HG02840 (cell line): ENCODE results near the gene PSMA6.
"Not testable (repeated sequence)": the region's sequence is repeated elsewhere in the genome, so short reads cannot be mapped to it uniquely, and the experiment has no call there.

Source experiments
- ATAC-seq: cut with Tn5 transposase; IDR thresholded peaks from one replicate; pipeline ENCODE4 v1.9.1; 2021; ENCODE audit warnings: mild to moderate bottlenecking, moderate library complexity, moderate number of reproducible peaks; ENCODE audit not compliant: unreplicated experiment, low FRiP score

PSMA6 gene

DNA sequence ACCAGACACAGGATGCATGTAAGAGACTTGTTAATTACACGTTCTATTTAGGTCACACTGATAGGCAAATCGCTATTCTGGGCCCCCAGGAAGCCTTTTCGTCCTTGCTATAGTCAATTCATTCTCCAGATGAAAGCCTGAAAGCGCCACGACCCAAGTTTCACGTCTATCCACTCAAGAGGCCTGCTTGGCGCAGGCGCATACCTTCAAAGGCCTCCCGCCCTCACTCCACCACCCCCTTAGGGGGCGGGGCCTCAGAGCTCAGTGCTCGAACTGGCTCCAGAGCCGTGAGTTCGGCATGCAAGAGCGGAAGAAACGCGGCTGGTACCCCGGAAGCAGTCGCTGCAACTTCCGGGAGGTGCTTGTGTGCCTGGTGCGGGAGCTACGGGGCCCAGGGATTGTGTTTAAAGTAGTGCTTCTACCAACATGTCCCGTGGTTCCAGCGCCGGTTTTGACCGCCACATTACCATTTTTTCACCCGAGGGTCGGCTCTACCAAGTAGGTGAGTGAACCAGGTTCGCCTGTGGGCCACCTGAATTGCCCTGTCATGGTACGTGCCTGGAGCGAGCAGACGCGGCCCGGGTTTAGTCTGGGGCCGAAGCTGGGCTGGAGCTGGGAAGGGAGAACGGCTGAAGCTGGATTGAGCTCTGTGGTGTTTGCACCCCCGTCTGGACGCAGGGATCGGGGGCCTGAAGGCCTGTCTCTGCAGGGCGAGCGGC lies at the start of gene PSMA6:
Gene PSMA6, plus strand, starts transcription at position 332 of the 719 bp plus-strand sequence. Its CDS starts 95 bp downstream, at position 427.
- peak; percentile 87 for ATAC-seq

DNA sequence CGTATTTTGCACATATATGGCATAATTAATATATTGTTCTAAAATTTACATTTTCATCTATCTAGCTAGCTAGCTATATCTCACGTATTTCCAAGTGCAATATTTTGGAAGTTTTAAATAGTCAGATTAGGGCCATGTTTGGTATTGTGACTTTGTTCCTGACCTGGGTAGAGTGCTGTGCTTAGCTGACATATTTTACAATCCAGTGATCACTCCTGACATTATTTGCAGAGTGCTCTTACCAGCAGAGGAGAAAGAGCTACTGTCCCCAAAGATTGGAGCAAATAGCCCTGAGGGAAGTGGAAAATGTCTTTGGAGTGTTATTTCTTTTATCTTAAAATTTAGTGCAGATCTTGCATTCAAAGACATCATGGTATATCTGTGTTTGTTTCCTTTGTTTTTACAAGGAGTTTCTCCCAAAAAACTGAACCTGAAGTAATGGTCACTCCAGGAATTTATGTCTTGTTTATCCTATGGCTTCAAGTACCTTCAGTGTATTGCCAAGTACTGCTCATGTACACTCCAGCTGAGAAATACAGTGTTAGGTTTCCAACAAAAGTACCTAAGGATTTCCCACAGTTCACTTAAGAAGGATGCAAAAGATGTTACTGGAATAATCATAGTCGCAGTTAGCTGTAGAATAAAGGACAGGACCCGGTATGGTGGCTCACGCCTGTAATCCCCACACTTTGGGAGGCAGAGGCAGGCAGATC lies 49.4 kb upstream of the PSMA6 start:
- ATAC-seq, result no peak

DNA sequence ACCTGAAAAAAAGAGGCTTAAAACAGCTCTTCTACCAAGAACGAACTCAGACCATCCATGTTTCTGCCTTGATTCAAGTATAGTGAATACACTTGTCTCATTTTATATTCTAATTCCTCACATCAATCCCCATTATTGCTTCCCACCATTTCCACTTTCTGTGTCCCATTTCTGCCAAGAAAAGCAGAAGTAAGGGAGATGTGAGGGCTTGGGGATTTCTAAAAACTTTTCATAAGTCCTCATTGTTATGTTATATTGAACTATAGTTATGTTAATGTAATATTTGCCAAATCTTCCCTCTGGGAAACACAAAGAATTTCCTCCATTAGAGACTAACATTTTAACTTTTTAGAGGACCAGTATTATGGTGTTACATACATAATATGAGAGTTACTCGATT lies 48.2 kb upstream of the PSMA6 start:
- no peak for ATAC-seq

DNA sequence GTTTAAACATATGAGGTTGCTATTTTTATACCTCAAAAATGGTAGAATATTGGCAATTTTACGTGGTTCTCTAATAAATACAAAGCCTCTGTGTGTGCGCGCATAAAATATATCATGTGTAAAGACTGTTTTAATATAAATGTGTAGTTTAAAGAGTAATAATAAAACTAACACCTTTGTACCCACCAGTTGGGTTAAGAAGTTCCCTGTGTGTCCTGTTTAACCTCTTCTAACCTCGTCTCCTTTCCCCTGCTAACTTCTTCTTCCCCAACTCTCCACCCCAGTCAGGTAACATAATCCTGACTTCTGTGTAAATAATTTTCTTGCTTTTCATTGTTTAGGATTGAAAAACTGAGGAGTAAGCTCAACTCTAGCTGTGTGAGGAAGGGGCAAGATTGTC lies 47.6 kb upstream of the PSMA6 start:
- ATAC-seq, result no peak

DNA sequence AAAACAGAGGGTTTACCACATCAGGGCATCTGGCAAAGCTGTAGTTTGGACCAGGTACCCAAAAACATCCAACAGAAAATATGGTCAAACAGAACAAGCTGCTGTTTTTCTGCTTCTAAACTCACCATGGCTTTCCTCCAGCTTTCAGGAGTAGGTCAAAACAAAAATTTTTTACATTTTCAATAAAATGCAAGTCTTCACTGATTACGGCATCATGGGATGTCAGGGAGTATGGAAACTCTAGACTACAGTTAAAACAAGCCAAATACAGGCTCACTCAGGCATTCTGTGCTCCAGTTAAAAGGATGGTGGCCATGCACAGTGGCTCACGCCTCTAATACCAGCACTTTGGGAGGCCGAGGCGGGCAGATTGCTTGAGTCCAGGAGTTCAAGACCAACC lies 47.1 kb upstream of the PSMA6 start:
- ATAC-seq, result no peak

DNA sequence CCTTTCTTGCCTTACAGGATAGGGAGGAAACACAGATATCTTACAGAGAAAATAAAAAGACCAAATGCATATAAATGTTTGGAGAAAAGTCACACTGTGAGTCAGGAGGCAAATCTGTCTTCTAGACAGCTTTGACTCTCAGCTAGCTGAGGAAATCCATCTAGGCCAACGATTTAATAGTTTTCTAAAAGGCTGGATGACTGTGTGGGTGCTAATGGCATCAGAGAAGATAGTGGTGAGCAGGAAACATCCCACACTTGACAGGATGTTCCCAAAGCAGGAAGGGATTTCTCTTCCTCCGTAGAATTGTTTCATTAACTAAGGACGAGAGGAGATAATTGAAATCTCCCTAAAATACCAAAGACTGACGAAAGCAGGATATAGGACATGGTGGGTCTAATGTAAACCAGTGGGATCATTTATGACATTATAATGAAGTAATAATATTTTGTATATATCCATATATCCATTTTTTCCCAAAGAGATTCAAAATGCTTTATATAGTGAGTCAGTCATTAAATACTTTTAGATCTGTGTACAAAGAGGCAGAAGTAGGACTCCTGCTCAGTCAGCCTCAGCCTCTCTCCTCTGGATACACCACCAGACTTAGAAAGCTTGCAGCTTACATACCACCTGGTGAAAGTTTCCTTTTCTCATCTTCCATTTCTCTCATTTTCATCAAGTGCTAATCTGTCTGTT lies 44.3 kb upstream of the PSMA6 start:
- ATAC-seq, result no peak

DNA sequence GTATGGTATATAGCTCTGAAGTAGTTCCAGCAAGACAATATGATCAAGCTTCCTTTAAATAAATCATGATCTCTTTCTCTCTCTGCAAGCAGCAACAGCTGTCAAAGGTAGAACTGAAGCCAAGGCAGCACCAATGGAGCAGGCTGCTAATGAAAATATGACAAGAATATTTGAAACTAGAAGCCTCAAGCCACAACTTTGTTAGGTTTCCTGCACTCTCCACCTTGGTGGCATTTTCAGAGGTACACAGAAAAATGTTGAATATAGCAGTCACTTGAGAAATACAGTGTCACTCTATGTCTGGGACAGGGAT lies 43.8 kb upstream of the PSMA6 start:
- ATAC-seq, result no peak

DNA sequence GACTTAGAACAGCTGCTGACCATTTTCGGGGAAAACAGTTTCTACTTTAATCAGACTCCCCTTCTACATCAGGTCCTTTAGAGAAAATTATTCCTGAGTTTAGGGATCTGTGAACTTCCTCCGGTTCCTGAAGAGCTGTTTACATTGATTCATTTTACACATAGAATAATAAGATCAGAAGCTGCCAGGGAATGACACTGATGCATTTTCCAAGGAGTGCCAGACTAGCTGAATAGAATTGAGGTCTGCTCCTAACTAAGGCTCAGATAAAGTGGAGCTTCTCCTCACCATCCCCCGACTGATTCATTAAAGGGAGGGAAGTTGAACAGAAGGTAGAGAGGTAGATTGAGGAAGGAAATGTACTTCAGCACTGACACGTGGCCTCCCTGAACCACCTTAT lies 41.9 kb upstream of the PSMA6 start:
- no peak for ATAC-seq

DNA sequence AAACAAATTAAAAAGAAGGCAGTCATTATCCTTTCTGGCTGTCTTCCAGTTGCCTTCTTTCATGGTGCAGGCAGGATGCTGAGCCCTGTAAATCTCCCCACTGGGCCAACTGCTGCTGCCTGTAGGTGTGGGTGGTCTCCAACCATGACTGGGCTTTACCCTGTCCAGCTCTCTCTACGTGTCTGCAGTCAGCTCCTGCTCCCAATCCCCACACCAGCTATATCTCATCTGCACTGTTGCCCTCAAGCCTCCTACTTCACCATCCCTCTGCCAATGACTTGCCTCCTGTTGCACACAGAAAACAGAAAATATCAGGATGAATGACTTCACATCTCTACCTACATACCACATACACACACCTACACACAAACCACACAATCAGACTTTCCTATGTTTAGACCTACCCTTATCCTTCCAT lies 39.7 kb upstream of the PSMA6 start:
- no peak for ATAC-seq

DNA sequence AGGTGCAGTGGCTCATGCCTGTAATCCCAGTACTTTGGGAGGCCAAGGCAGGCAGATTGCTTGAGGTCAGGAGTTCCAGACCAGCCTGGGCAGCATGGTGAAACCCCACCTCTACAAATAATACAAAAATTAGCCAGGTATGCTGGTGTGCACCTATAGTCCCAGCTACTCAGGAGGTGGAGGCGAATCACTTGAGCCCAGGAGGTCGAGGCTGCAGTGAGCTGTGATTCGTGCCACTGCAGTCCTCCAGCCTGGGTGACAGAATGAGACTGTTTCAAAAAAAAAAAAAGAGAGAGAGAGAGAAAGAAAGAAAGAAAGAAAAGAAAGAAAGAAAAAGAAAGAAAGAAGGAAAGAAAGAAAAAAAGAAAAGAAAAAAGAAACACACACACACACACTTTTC lies 39.1 kb upstream of the PSMA6 start:
- not testable (repeated sequence) for ATAC-seq

DNA sequence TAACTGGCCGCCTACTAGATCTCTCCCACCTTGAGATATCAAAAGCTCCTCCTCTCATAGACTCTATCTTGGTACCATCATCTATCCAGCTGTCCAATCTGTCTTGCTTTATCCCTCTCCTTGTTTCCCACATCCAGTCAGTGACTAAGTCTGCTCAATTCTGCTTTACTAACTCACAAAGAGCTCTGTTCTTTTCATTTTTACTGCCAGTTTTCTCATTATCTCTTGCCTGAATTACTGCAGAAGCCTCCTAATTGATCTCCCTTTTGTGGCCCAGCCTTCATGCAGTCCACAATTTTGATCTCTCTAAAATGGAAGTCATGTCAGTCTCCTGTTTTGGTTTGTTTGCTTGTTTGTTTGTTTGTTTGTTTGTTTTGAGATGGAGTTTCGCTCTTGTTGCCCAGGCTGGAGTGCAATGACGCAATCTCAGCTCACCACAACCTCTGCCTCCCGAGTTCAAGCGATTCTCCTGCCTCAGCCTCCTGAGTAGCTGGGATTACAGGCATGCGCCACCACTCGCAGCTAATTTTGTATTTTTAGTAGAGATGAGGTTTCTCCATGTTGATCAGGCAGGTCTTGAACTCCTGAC lies 38.1 kb upstream of the PSMA6 start:
- not testable (repeated sequence) for ATAC-seq

DNA sequence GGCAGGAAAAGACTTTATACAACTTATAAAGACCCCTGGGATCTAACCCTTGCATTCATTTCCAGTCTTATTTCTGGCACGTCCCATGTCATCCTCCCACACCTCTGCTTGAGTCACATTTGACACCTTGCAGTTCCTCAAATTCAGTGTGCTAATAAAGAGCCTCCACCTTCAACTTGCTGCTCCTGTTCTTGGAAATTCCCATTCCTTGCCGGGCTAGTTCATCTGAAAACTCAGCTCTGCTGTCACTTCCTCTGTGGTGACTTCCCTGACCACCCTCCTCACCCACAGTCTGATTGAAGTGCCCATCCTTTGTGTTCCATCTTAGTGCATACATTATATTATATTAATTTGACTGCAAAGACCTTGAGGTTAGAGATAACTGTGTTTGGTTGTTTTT lies 37.4 kb upstream of the PSMA6 start:
- ATAC-seq, result no peak

DNA sequence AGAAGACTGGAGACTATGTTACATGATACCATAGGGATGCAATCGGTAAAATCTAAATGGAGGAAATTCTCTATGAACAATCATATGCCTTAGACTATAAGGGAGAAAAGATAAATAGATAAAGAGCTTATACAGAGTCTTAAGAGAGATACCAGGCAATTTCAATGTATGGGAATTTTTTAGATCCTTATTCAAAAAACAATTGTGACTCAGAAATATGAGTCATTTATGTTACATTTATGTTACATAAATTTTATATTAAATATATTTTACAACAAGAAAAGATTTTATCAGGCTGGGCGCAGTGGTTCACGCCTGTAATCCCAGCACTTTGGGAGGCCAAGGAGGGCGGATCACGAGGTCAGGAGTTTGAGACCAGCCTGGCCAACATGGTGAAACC lies 36.5 kb upstream of the PSMA6 start:
- ATAC-seq, result no peak

DNA sequence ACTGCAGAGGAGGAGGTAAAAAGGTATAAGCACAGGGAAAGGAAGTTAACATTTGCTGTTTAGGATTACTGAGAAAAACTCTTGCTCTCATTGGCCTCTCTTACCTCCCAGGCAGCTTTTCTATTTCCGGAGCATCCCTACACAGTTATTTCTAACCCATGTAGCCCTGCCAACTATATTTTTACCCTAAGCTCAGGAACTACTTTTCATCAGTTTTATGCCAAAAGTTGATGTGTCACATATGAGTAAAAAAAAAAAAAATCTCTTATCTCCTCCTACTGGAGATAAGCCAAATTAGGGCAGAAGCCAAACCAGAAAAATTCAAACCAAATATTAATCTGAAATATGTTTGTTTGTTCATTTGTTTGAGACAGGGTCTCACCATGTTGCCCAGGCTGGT lies 34.4 kb upstream of the PSMA6 start:
- no peak for ATAC-seq

DNA sequence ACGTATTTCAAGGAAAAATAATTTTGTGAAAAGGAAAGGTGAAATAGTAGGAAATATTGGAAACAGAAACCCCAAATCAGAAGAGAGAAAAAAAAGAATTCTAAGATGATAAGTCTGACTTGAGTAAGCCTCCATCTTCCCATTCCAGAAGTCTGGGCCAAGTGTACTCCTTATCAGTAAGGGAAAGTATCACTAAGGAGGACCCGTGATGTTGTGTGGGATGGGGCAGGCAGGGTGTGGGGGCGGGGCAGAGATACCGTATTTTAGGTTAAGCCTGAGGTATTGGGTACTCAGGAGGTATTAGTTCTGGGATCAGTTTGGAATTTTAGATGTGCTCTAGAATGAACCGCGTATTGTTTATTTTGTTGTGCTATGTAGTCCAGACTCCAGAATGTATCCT lies 33.8 kb upstream of the PSMA6 start:
- ATAC-seq, result no peak

DNA sequence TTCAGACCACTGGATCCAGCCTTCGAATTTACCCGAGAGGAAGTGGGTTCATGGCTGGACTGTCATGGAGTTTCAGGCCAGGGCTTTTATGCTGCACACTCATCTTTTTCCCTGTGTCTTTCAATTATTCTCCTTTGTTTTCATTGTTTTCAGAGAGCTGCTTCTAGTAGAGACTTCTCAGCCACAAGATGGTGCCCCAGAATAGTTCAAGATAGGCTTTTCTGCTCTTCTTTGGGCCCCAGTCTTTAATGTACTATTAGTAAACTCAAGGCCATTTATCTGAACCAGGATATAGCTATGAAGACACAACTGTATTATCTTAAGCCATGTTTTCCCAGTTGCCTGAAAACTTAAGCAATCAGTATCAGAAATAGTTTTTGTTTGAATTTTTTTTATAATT lies 30.4 kb upstream of the PSMA6 start:
- ATAC-seq, result no peak

DNA sequence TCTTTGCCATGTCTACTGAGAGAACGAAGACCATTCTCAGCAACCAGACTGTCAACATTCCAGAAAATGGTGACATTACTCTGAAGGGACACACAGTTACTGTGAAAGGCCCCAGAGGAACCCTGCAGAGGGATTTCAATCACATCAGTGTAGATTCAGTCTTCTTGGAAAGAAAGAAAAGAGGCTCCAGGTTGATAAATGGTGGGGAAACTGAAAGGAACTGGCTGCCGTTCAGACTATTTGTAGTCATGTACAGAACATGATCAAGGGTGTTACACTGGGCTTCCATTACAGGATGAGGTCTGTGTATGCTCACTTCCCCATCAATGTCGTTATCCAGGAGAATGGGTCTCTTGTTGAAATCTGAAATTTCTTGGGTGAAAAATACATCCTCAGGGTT lies 29.7 kb upstream of the PSMA6 start:
- ATAC-seq, result no peak

DNA sequence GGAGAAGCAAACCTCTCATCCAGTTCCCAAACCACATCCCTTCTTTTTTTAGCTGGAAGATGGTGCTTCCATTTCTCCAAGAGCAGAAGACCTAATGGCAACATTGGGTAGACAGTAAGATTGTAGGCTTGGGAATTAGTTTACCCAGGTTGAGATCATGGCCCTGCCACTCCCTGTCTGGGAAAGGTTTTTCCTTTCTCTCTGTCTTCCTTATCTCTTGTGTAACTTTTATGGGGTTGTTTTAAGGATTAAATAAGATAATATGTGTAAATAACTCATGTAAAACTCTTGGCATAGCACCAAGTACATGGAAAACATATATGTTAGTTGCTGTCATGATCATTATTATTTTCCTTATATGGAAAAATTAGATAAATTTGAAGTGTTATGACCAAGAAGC lies 23.2 kb upstream of the PSMA6 start:
- no peak for ATAC-seq

DNA sequence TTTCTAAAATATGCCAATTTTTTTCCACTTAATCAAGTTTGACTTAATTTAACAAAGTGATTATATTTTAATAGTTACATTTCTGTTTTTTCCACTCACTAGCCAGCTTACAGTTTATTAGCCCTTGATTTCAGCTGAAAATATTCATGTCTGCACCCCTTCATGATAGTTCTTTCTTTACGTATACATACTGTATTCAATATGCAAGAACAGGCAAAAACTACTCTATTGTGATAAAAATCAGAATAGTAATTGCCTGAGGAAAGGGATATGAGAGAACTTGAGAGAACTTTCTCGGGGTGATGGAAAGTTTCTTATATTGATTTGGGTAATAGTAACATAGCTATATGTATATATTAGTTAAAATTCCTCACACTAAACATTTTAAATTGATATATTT lies 17.4 kb upstream of the PSMA6 start:
- ATAC-seq, result no peak

DNA sequence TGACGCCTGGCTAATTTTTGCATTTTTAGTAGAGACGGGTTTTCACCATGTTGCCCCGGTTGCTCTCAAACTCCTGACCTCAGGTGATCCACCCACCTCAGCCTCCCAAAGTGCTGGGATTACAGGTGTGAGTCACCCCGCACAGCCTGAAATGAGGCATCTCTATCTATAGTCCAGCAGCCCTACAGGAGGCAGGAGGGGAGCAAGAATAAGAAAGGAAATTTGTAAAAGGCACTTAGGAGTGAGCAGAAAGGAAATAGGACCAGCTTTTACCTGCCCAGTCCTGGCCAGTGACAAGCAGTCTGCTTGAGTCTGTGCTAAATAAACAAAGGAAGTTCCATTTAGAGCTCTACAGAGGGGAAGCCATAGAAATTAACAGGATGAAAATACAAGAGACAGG lies 15.0 kb upstream of the PSMA6 start:
- ATAC-seq, result no peak

DNA sequence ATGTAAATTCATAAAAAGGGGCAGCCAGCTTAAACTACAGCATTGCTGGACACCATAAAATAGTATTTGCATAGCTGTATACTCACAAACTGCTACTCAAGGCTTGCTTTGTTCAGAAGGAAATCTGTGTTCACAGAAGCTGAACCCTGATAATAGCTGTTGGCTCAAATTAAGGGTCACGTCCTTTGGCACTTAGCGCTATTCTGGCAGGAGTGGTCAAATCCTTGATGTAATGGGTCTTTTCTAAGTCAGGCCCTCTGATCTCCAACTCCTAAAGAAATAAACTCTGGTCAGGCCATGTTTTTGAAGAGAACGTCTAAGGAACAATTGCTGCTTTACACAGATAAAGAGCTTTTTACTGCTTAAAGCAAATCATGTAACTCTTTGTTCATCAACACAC lies 12.8 kb upstream of the PSMA6 start:
- ATAC-seq, result no peak
